ENCODE measurements around the gene GRIK1. TPM values are rescaled to one million over a fixed set of nuclear protein-coding genes. Genes with fewer than 3 reads are reported as not detected.

Gene GRIK1
- total RNA-seq, 2 experiments from 2014 or later: not detected

DNA sequence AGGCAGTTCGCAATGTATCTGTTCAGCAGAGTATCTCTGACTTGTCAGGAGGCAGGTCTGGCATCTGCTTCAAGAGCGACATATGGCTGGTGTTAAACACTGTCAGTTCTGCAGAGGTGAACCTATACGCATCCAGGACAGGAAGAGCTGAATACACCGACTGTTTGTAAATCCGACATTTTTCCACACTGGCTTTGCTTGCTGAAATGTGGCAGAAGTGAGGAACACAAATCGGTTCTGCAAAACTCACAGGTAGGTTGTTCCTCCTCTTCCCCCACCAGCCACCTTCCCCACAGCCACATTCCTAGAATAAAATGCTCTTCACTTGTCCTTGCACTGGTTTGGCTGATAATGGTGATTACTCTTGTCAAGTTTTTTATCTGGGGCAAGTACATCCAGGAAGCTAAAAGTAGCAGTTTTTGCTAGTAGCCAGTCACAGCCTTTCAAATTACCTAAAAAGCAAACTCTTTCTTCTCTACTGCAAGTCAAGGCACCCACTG is 289.2 kb downstream of the GRIK1 start:
- POLR2A ChIA-PET: no interaction called here
- CTCF ChIA-PET: no interaction called here
- H3K27ac Mint-ChIP-seq: no peak overlapping the region
- no peaks in the 10 kb centered on the region for H3K27me3 Mint-ChIP-seq
- H3K9me3 Mint-ChIP-seq: no peaks in the 10 kb centered on the region
- no peak overlapping the region for H3K4me3 Mint-ChIP-seq
- intact Hi-C loops (cut with micrococcal nuclease): no loop called here
- DNase-seq (no peak), ATAC-seq (no peak)
- H3K36me3 Mint-ChIP-seq (ENCODE audit: low read depth): peaks cover 2% of the 10 kb centered on the region
- no peak for TF ChIP-seq CTCF (IDR thresholded peaks at IDR 0.05)
- H3K4me1 Mint-ChIP-seq (ENCODE audit: low read depth): peaks cover 11% of the 10 kb centered on the region

DNA sequence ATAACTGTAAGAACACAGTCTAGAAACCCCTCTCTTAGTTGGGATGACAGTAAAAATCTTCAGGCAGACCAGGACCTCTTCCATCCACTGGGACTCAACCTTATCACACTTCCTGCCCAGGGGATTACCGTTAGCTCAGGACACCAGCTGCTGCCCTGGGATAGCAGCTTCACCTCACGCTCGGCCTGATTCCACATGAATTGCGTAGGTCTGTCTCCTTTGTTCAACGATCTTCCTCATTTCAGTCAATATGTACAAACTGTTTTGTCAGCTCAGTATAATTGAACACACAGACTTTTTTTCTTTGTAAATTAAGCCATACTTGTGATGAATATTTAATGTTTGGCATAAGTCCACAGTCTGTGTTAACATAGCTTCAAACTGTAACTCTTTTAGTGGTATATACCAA is 290.4 kb downstream of the GRIK1 start:
- no peak for DNase-seq
- peaks cover 10% of the 10 kb centered on the region for H3K4me1 Mint-ChIP-seq (ENCODE audit: low read depth)
- no peaks in the 10 kb centered on the region for H3K9me3 Mint-ChIP-seq
- no peaks in the 10 kb centered on the region for H3K36me3 Mint-ChIP-seq (ENCODE audit: low read depth)
- intact Hi-C loops (cut with micrococcal nuclease): no loop called here
- H3K27me3 Mint-ChIP-seq: no peaks in the 10 kb centered on the region
- ChIA-PET CTCF (no interaction called here), POLR2A (no interaction called here)
- no peak for ATAC-seq
- no peak overlapping the region for H3K4me3 Mint-ChIP-seq
- H3K27ac Mint-ChIP-seq: no peak overlapping the region
- TF ChIP-seq CTCF (IDR thresholded peaks at IDR 0.05): no peak

DNA sequence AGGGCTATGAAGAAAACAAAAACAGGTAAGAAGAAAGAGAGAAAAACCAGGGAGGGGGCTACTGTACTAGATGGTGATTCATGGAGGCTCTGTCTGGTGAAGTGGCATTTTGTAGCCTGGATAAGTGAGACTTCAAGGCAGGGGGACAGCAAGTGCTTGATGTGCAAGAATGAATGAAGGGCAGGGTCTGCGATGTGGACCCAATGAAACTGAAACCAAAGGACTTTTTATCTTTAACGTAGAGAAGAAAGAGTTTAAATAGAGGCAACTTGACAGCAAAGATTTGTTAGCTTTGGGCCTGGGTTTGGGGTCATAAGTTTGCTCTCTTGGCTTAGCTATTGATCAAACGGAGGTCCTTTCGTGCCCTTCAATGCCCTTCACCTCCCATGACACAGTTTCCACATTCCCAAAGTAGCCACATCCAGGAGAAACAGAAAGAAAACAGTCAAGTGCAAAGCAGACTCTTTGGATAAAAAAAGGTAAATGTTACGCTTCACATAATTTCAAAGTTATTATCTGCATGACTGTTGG is 291.0 kb downstream of the GRIK1 start:
- H3K4me3 Mint-ChIP-seq: no peak overlapping the region
- CTCF ChIA-PET: no interaction called here
- no peak overlapping the region for H3K27ac Mint-ChIP-seq
- peaks cover 5% of the 10 kb centered on the region for H3K4me1 Mint-ChIP-seq (ENCODE audit: low read depth)
- ATAC-seq: no peak
- DNase-seq: no peak
- no peaks in the 10 kb centered on the region for H3K9me3 Mint-ChIP-seq
- no peak for TF ChIP-seq CTCF (IDR thresholded peaks at IDR 0.05)
- POLR2A ChIA-PET: no interaction called here
- intact Hi-C loops (cut with micrococcal nuclease): no loop called here
- H3K36me3 Mint-ChIP-seq (ENCODE audit: low read depth): no peaks in the 10 kb centered on the region
- no peaks in the 10 kb centered on the region for H3K27me3 Mint-ChIP-seq

DNA sequence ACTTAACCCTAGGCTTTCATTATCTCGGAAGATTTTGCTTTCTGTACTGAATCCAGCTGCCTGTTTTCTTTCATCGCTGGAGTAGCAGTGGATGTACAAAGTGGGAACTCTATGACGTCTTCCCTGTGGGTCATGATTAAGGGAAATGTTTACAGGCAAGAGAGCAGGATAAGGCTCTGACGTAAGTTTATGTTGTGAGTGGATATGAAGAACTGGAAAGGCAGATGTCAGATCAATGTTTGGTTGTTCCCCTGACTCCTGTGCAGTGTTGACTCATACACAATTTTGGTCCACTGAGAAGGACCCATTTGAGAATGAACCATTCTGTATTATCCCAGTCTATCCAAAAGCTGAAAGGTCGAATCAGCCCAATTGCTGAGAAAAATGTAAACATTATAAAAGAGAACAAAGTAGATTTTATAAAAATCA is 292.4 kb downstream of the GRIK1 start:
- ChIA-PET CTCF (no interaction called here), POLR2A (no interaction called here)
- Mint-ChIP-seq H3K27me3 (no peaks in the 10 kb centered on the region), H3K36me3 (ENCODE audit: low read depth) (no peaks in the 10 kb centered on the region), H3K9me3 (no peaks in the 10 kb centered on the region), H3K4me1 (ENCODE audit: low read depth) (no peaks in the 10 kb centered on the region), H3K27ac (no peak overlapping the region), H3K4me3 (no peak overlapping the region)
- intact Hi-C loops (cut with micrococcal nuclease): no loop called here
- no peak for DNase-seq
- ATAC-seq: no peak
- no peak for TF ChIP-seq CTCF (IDR thresholded peaks at IDR 0.05)

DNA sequence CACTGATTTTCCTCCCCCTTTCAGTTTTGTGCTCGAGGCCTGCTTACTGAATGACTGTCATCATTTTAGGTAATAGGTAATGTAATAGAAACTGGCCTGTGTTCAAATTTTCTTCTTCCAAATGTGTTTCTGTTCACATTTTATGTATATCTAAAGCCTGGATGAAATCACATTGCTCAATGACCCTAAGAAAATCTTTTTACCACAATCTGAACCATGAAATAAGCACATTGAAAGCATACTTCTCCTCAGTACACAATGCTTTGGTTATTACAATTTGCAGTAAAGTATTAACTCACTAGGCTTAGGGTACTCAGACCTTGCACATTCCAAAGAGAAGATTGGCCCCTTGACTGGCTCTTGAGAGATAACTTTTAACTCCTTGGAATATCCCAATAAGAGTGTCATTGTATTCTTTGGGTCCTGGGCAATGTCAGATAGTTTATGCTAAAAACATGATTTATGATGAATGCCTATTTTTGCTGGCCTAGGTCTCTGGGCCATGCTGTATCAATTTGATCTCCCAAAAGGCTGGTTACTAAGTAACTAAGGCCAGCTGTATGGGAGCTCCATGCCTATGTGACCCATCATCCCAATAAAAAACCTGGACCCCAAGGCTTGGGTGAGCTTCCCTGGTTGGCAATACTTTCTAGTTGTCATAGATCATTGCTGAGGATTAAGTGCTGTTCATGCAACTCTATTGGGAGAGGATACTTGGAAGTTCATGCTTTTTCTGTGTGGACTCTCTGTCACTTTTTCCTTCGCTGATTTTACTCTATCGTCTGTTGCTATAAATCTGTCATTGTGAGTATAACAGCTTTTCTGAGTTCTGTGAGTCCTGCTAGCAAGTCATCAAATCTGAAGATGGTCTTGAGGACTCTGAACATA is 293.9 kb downstream of the GRIK1 start:
- no peaks in the 10 kb centered on the region for H3K27me3 Mint-ChIP-seq
- no peak overlapping the region for H3K27ac Mint-ChIP-seq
- no peaks in the 10 kb centered on the region for H3K36me3 Mint-ChIP-seq (ENCODE audit: low read depth)
- CTCF ChIA-PET: no interaction called here
- intact Hi-C loops (cut with micrococcal nuclease): no loop called here
- DNase-seq (no peak), ATAC-seq (no peak)
- H3K4me3 Mint-ChIP-seq: no peak overlapping the region
- H3K9me3 Mint-ChIP-seq: no peaks in the 10 kb centered on the region
- TF ChIP-seq CTCF (IDR thresholded peaks at IDR 0.05): no peak
- H3K4me1 Mint-ChIP-seq (ENCODE audit: low read depth): no peaks in the 10 kb centered on the region
- POLR2A ChIA-PET: no interaction called here
